HUES6 (cell line): ENCODE results near the gene INSYN1.
"Not testable (repeated sequence)": the region's sequence is repeated elsewhere in the genome, so short reads cannot be mapped to it uniquely, and the experiment has no call there.

Source experiments
- H3K27ac ChIP-seq: 2 replicates; pipeline ENCODE4 v1.7.0; 2013; ENCODE audit warnings: low read depth, mild to moderate bottlenecking, low read length, inconsistent platforms
- H3K27me3 ChIP-seq: 2 replicates; pipeline ENCODE4 v1.6.1; 2013; ENCODE audit warnings: low read length; ENCODE audit not compliant: control insufficient read depth, insufficient read depth
- H3K36me3 ChIP-seq: 2 replicates; pipeline ENCODE4 v1.6.1; 2013; ENCODE audit warnings: low read length; ENCODE audit not compliant: control insufficient read depth, insufficient read depth
- H3K4me1 ChIP-seq: 2 replicates; pipeline ENCODE4 v1.6.1; 2013; ENCODE audit warnings: low read length; ENCODE audit not compliant: control insufficient read depth, insufficient read depth
- H3K4me3 ChIP-seq: 2 replicates; pipeline ENCODE4 v1.5.1; 2013; ENCODE audit warnings: low read depth, low read length
- H3K9ac ChIP-seq: one replicate; pipeline ENCODE4 v1.6.1; 2013; ENCODE audit warnings: mild to moderate bottlenecking, low read length
- H3K9me3 ChIP-seq: 2 replicates; pipeline ENCODE4 v1.6.1; 2013; ENCODE audit warnings: low read depth, low read length; ENCODE audit not compliant: control insufficient read depth, insufficient read depth

Gene INSYN1

GRCh38 chr15:73753250-73754130 is at the start of gene INSYN1:
Gene INSYN1, minus strand, starts transcription at chr15:73753351. Its CDS starts 2,221 bp downstream, at chr15:73751130.
- H3K9ac ChIP-seq, result peak within 1 kb of the TSS; percentile 0
- peaks cover 28% of the 10 kb centered on the region for H3K4me1 ChIP-seq
- H3K9me3 ChIP-seq, result no peaks in the 10 kb centered on the region
- peaks cover 22% of the 10 kb centered on the region for H3K27me3 ChIP-seq
- no peak within 1 kb of the TSS for H3K27ac ChIP-seq
- H3K36me3 ChIP-seq, result no peaks in the 10 kb centered on the region
- peak within 1 kb of the TSS; percentile 56 for H3K4me3 ChIP-seq

GRCh38 chr15:73802431-73803041 is 49.4 kb upstream of the INSYN1 start:
- H3K27me3 ChIP-seq, result no peaks in the 10 kb centered on the region; the same call in 1 of the 2 replicates
- H3K27ac ChIP-seq, result no peak overlapping the region
- no peaks in the 10 kb centered on the region for H3K9me3 ChIP-seq

GRCh38 chr15:73800662-73801345 is 47.7 kb upstream of the INSYN1 start:
- H3K27ac ChIP-seq, result no peak overlapping the region
- H3K4me1 ChIP-seq, result peaks cover 19% of the 10 kb centered on the region
- H3K27me3 ChIP-seq, result no peaks in the 10 kb centered on the region
- no peak overlapping the region for H3K9ac ChIP-seq
- H3K4me3 ChIP-seq, result no peak overlapping the region
- H3K36me3 ChIP-seq, result no peaks in the 10 kb centered on the region
- no peaks in the 10 kb centered on the region for H3K9me3 ChIP-seq

More at GRCh38 chr15:73802431-73803041, 49.4 kb upstream of the INSYN1 start:
- no peaks in the 10 kb centered on the region for H3K36me3 ChIP-seq
- no peak overlapping the region for H3K9ac ChIP-seq
- H3K4me3 ChIP-seq, result no peak overlapping the region
- H3K4me1 ChIP-seq, result peaks cover 19% of the 10 kb centered on the region

- H3K27ac ChIP-seq, result no peak overlapping the region
Measured at GRCh38 chr15:73799466-73799865, 46.3 kb upstream of the INSYN1 start.

GRCh38 chr15:73797366-73798158 is 44.4 kb upstream of the INSYN1 start:
- Histone ChIP-seq H3K9me3 (no peaks in the 10 kb centered on the region), H3K36me3 (no peaks in the 10 kb centered on the region), H3K4me1 (peaks cover 16% of the 10 kb centered on the region), H3K27me3 (no peaks in the 10 kb centered on the region), H3K27ac (no peak overlapping the region), H3K4me3 (no peak overlapping the region), H3K9ac (no peak overlapping the region)

More at GRCh38 chr15:73799466-73799865, 46.3 kb upstream of the INSYN1 start:
- Histone ChIP-seq H3K36me3 (no peaks in the 10 kb centered on the region), H3K27me3 (no peaks in the 10 kb centered on the region), H3K9ac (no peak overlapping the region), H3K9me3 (no peaks in the 10 kb centered on the region), H3K4me1 (peaks cover 16% of the 10 kb centered on the region), H3K4me3 (no peak overlapping the region)

GRCh38 chr15:73796331-73796831 is 43.2 kb upstream of the INSYN1 start:
- H3K36me3 ChIP-seq, result no peaks in the 10 kb centered on the region
- no peak overlapping the region for H3K4me3 ChIP-seq
- no peaks in the 10 kb centered on the region for H3K9me3 ChIP-seq
- no peaks in the 10 kb centered on the region for H3K27me3 ChIP-seq
- no peak overlapping the region for H3K27ac ChIP-seq
- H3K9ac ChIP-seq, result no peak overlapping the region
- H3K4me1 ChIP-seq, result peaks cover 16% of the 10 kb centered on the region

GRCh38 chr15:73794443-73795133 is 41.4 kb upstream of the INSYN1 start:
- Histone ChIP-seq H3K9me3 (no peaks in the 10 kb centered on the region), H3K27me3 (no peaks in the 10 kb centered on the region), H3K36me3 (no peaks in the 10 kb centered on the region), H3K4me3 (no peak overlapping the region), H3K9ac (no peak overlapping the region), H3K27ac (no peak overlapping the region), H3K4me1 (peaks cover 7% of the 10 kb centered on the region)

GRCh38 chr15:73792899-73793541 is 39.9 kb upstream of the INSYN1 start:
- H3K36me3 ChIP-seq, H3K9ac ChIP-seq, H3K9me3 ChIP-seq, H3K27me3 ChIP-seq, H3K4me3 ChIP-seq, H3K27ac ChIP-seq, H3K4me1 ChIP-seq: not testable (repeated sequence)

GRCh38 chr15:73792415-73792814 is 39.3 kb upstream of the INSYN1 start:
- Histone ChIP-seq H3K36me3 (no peaks in the 10 kb centered on the region), H3K4me1 (peaks cover 10% of the 10 kb centered on the region), H3K27me3 (no peaks in the 10 kb centered on the region), H3K27ac (no peak overlapping the region), H3K4me3 (no peak overlapping the region), H3K9me3 (no peaks in the 10 kb centered on the region), H3K9ac (no peak overlapping the region)
